ENCODE data around the gene B3GNT8.
A peak's percentile ranks its signal among the peaks of the same experiment; 100 is the strongest.
"Not testable (repeated sequence)": the region's sequence is repeated elsewhere in the genome, so short reads cannot be mapped to it uniquely, and the experiment has no call there.

Gene B3GNT8

DNA sequence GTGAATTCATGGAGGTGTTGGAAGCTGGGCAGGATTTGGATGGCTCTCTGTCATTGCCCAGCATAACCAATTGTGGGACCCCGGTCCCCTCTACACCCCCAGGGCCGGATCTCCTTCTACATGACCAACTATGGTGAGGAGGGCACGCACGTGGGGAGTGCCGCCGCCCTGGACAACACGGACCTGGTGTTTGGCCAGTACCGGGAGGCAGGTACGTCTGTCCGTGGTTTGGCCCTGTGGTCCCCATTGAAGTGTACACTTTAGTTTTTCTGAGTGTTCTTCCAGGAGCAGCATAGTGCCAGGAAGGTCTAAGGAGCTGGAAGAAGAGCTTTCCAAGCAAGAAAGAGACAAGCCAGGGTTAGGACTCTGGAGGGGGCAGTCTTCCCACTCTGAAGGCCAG lies 13.2 kb downstream of the B3GNT8 start:
- no peak for DNase-seq

DNA sequence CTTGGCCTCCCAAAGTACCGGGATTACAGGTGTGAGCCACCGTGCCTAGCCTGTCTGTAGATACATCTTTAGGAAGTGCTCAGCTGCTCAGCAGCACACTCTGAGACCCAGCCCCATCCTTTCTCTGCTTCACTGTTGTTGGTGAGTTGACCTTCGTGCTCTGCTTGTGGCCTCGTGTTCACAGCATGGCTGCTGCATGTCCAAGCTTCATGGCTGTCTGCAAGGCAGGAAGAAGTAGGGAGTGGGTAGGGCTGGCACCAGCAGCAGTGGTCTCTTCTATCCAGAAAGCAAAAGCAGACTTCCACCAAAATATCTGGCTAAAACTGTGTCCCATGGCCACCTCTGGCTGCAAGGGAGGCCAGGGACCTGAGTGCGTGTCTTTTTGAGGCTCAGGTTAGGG lies 14.2 kb downstream of the B3GNT8 start:
- DNase-seq, result no peak

DNA sequence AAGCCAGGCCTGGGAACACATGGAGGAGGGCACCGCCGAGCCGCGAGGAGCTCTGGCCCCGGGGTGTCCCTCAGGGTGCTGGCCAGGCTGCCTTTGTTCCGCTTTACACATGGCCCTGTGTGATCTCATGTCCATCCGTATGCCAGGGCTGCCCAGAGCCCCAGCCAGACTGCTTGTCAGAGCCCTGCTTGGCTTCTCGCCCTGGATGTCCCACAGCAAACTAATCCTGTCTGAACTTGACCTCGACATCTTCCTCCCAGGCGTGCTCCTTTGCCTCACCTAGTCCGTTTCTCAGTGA lies 15.3 kb downstream of the B3GNT8 start:
- no peak for DNase-seq

DNA sequence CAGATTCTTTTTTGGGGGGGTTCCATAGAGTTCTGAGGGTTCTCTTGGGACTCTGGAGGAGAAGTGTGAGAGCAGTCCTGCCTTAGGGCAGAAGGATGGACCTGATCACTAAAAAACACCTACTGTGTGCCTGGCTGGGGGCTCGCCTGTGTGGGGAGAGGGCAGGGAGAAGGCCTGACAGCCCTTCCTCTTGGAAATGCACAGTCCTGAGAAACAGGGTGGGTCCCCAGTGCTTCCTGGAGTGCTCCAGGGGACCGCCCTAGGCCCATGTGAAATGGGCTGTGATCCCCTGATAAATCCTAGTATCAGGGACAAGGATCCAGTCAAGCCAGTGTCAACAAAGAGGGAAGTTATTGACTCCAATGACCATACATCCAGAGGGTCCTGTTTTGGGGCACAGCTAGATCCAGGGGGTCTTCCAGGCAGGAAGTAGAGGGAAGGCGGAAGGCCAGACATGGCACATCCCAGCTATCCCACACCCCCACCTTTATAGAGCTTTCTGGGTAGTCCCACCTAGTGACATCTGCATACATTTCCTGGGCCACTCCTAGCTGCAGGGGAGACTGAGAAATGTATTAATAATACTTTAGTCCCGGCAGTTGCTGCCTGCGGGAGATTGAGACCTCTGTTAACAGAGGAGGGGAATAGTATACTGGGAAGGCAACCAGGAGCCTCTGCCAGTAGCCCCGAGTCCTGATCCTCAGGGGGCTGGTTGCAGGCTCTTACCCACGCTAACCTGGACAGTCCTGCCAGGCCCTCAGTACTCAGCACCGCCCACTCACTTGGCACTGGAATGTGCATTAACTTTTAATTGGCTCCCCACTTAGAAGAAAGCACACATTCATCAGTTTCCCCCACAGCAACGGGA lies 15.8 kb downstream of the B3GNT8 start:
- DNase-seq, result no peak

DNA sequence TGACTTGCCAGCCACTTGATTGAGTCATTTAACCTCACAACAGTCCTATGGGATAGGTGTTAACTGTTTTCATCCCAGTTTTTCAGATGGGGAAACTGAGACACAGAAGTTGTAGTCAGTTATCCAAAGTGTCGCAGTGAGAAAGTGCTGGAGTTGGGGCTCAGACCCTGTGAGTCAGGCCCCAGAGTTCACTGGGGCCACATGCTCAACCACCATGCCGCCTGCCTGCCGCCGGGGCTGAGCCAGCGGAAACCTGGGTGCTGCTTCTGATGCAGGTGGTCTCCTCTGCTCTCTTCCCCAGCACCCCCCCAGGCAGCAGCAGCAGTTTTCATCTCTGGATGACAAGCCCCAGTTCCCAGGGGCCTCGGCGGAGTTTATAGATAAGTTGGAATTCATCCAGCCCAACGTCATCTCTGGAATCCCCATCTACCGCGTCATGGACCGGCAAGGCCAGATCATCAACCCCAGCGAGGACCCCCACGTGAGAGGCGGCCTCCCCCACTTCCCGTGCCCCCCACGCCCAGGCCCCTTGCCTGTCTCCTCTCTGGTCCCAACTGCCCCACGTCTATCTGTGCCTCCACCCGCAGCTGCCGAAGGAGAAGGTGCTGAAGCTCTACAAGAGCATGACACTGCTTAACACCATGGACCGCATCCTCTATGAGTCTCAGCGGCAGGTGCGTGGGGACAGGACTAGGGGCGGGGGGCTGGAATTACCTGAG lies 16.7 kb downstream of the B3GNT8 start:
- DNase-seq, result no peak

DNA sequence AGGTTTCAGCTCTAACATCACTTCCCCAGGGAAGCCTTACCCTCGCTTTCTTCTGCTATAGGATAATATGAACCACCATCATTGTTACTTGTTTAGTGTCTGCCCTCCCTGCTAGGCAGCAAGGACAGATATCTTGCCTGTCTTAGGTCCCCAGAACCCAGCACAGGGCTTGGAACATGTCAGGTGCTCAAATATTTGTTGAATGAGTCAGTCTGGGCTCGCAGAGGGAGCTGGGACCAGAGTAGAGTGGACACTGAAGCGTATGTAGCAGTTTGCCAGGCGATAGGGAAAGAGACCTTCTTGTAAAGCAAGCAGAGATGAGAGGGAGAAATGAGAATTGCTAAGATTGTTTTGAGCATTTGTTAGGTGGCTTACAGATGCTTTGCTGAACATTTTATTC lies 17.9 kb downstream of the B3GNT8 start:
- DNase-seq, result no peak

DNA sequence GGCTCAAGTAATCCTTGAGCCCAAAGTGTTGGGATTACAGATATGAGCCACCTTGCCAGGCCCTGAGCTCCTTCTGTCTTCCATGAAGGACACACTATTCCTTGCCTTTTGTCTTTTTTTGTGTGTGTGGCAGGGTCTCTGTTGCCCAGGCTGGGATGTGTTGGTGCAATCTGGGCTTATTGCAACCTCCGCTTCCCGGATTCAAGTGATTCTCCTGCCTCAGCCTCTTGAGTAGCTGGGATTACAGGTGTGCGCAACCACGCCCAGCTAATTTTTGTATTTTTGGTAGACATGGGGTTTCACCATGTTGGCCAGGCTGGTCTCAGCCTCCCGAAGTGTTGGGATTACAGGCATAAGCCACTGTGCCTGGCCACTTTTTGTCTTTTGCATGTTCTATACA lies 18.3 kb downstream of the B3GNT8 start:
- not testable (repeated sequence) for DNase-seq

DNA sequence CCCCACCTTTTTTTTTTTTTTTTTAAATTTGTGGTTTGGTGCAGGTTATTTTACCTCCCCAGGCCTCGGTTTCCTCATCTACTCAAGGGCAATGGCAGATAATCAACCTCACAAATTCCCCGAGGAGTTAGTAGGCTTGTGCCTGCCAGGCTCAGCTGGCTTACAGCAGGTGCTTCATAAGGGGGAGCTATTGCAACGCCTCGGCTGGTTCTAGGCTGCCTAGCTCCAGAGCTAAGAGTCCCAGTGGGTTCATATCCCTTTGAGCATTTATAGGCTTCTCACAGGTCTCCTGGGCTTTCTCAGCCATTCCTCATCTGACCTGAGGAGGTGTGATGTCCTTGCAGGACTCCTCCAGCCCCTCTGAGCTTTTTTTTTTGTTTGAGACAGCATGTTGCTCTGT lies 18.9 kb downstream of the B3GNT8 start:
- no peak for DNase-seq

DNA sequence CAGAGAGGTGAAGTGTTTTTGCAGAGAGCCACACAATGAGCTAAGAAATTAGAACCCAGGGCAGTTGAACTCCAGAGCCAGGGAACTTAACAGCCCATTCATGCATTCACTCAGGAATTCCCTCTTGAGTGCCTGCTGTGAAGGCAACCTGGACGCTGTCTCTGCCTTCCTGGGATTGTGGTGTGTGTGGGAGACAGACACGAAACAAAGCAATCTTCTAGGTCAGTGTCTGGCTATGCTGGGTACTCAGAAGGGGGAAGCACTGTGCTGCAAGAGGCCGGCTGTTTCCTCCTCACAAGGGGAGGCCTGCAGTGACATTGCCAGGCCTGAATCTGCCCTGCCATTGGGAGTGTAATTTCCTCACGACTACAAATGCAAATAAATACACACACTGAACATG lies 19.9 kb downstream of the B3GNT8 start:
- DNase-seq, result no peak

DNA sequence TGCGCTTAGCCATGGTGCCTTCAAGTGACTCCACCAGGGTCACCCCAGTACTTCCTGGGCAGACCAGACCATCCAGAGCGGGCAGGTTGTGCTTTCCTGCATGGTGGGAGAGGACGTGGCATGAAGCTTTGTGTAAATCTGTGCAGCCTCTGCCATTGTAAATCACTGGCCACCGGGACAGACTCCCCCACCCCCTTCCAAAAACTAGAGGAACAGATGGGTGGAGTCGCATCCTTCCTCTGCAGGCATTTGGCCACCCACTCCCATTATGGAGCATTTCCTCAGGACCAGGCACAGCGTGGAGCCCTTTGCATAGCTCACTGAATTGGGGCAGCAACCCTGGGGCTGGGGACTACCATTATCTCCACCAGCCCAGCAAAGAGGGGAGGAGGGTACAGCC lies 21.4 kb downstream of the B3GNT8 start:
- no peak for DNase-seq

DNA sequence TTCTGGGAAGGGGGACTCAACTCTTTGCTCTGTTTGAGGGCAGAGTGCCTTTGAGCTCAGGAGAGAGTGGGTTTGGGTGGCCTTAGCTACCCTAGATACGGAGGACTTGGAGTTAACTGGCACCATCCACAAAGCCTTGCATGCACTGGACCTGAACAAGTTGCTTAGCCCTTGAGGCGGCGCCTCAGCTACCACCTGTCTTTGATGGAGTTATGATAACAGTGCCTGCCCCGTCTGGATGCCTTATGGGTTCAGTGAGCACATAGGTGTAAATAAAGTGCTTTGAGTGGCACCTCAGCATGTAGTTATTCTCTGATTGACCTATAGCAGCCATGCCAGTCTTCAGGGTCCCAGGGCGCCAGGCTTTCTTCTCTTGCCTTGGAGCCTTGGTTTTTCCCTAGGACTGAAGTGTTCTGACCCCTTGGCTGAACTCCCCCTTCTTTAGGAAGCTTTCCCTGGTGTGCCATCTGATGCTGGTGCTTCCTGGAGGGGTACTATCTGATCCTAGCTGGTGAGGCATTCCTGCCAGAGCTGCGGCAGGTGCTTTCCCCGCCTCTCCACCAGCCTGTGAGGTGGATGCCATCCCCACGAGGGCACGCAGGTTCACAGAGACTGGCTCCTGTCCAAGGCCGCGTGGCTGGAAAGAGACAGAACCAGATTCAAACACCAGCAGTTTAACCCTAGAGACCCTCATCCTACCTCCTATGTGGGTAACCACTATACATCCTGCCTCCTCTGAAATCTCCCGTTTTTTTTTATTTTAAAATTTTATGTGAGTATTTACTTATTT lies 23.8 kb downstream of the B3GNT8 start:
- no peak for DNase-seq

DNA sequence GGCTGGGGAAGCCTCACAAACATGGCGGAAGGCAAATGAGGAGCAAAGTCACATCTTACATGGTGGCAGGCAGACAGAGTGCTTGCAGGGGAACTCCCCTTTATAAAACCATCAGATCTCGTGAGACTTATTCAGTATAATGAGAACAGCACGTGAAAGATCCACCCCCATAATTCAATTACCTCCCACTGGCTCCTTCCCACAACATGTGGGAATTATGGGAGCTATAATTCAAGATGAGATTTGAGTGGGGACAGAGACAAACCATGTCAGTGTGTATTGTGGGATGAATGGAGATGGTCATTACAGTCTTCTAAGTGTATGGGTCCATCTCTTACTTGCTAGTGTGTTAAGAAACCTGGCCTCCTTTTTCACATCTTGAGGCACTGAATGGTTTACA lies 25.2 kb downstream of the B3GNT8 start:
- no peak for DNase-seq

DNA sequence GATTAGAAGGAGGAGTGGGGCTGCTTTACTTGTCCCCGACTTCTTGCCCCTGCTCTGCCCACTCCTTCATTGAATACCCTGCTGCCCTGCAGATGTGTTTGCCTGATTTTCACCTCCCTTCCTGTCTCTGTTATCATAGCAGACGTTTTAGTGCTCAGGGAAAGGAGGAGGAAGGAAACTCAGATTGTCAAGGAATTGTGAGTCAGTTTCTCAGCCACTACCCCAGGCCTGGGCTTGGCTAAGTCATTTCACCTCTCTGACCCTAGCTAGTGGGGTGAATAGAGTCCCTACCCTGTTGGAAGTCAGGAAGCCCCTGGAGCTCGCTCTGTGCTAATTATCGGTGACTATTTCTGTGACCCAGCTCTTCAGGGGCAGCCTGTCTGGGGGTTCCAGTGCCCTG lies 25.7 kb downstream of the B3GNT8 start:
- DNase-seq, result no peak

DNA sequence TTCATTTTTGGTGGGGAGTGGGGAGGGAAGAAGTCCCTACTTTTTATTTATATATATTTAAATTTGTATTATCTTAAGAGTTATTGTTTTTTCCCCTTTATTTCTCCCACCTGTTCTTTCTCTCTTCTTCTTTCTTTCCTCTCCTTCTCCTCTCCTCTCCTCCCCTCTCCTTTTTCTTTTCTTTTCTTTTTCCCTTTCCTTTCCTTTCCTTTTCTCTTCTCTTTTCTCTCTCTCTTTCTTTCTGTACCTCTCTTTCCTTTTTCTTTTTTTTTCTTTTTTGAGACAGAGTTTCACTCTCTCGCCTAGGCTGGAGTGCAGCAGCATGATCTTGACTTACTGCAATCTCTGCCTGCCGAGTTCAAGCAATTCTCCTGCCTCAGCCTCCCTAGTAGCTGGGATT lies 27.6 kb downstream of the B3GNT8 start:
- DNase-seq, result no peak

DNA sequence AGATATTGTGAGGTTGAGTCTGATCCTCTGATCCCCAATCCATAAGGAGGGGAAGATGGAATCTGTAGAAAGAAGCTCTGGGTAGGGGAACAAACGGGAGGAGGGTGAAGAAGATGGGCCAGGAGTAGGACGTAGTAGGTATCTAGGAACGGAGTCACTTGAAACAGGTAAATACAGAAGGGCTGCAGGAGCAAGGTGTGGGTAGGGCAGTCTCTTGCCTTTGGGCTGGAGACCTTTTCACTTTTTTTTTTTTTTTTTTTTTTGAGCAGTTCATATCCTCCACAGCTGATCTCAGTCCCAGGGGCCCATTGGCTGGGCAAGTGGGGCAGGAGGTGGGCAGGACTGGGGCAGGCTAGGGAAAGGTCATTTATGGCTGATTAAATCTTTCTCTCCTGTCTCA lies 28.1 kb downstream of the B3GNT8 start:
- no peak for DNase-seq

DNA sequence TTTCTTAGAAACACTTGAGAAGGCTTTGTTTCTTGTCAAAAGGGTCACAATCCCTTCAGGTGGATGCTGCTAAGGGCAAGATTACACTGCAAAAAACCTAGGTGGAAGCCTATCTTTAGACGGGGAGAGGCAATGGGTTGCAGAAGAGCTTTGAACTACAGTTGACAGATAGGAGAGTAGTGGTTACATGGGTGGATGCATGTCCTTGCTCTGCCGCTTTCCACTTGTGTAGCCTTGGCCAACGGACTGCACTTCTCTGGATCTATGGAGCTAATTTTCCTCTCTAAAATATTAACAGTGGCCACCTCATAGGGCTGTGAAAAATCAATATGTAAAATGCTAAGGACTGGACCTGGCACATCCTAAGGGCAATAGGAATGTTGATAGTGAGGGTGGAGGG lies 28.6 kb downstream of the B3GNT8 start:
- DNase-seq, result no peak

DNA sequence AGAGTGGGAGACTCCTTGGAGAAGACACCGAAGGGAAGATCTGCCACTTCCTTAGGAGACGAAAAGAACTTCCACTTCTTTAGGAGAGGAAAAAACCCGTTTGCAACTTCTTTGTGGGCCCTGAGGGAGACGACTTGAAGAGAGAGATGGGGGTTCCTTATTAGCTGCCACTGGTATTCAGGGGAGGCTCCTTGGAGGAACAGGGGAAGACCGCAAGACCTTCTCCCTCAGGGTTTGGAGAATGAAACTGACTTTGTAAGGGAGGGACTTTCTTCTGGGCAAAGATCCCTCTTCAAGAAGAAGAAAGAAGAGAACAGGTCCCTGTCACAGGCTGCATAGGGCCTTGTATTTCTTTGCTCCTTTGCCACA lies 29.1 kb downstream of the B3GNT8 start:
- DNase-seq, result no peak

DNA sequence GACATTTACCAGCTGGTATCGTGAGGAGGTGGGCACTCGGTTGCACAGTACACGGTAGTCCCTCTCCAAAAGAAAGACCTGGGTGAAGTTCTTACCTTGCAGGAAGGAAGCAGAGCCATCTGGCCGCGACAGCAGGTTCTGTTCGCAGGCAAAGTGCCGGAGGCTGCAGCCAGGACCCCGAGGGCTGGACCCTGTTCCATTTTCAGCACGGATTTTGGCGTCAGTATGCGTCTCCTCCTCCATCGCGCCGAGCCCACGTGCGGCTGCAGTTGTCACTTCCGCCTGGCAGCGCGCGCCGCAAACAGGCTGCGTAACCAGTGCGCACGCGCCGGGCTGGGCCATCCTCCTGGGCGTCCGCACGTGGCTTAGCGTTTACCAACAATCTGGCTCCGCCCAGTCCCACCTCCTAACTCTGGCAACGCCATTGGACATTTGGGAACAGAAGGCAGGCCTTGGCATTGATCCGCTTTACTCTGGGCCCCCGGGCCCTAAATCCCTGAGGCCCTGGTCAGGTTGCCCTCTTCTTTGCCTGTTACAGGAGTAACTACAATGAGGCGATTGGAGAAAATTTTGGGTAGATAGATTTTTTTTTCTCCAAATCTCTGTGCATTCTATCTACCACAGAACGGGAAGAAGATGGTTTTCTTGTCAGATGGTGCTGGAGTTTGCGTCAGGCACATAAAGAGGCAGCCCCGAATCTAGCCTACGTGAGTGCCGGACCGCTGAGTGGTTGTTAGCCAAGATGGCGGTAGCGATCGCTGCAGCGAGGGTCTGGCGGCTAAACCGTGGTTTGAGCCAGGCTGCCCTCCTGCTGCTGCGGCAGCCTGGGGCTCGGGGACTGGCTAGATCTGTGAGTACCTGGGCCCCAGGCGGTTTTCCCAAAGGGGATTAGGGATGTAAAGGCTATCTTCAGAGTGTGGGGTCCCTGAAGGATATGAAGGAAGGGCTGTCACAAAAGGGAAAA lies 29.8 kb downstream of the B3GNT8 start, which contains the start of the genes BCKDHA and EXOSC5:
Gene BCKDHA (plus strand): TSS at position 733 of the 964 bp plus-strand sequence. CDS start 10 bp downstream, at position 743.
Gene EXOSC5 (minus strand): TSS at position 274 of the 964 bp plus-strand sequence. CDS start 31 bp downstream, at position 243.
- peak; percentile 98 for DNase-seq

DNA sequence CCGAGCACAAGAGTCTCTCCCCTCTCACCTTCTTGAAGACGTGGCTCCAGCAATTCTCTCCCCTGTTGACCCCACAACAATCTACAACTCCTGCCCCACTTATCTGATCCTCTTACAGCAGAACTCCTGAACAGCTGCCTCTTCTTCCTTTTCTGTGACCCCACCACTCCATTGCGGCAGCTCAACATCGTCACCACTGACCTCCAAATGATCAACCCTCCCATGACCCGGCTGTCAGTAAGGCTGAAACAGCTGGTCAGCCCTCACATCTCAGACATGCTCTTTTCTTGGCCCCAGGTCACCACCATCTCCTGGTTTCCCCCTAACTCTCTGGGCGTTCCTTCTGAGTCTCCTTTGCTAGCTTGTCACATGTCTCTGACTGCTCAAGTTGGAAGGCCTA lies 31.8 kb downstream of the B3GNT8 start:
- no peak for DNase-seq

DNA sequence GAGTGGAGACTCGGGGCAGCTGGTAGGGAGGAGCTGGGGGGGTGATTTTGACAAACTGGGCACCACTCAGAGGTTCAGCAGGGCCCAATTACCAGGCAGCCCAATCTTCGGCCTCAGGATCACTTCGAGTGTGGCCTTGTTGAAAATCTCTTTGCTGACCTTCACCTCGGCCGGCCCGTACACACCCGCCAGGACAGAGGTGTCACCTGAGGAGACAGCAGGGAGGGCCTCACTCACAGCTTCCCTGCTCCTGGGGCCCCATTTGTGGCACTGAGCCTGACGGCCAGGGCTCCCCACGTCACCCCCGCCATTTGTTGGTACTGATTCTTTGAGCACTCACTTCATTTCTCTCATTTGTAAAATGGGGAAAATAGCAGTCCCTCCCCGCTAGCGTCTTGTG lies 34.4 kb downstream of the B3GNT8 start:
- DNase-seq, result no peak

DNA sequence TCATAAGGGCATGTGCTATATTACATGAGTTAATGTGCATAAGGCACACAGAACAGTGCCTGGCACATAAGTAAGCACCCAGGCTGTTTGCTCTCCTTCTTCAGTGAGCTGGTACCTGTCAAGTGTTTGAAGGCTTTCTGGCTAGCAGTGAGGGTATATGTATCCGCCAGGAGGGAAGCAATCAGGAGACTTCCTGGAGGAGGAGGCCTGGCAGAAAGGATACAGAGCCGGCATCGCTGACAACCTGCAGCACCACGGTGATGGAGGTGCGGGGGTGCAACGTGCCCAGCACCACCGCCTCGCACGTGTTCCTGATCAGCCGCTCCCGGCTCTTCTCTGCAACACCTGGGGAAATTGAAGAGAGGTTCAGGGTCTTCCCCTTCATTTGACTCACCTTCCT lies 35.6 kb downstream of the B3GNT8 start:
- no peak for DNase-seq

DNA sequence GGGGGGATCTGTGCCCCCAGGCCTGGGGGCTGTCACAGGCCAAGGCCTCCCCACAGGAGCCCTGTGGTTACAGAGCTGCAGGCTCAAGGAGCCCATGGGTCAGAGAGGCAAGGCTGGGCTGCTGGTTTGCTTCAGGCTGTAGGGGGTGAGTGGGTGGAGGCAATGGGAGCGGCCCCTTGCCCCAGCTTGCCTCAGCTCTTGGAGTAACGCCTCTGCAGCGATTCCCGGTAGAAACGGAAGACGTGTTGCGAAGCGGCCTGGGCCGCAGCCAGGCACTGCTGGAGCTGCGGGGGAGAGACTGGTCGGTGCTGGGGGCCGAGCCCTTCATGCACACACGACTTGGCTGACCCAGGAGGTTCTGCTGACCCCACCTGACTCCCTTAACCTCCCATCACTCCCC lies 40.7 kb downstream of the B3GNT8 start:
- no peak for DNase-seq

DNA sequence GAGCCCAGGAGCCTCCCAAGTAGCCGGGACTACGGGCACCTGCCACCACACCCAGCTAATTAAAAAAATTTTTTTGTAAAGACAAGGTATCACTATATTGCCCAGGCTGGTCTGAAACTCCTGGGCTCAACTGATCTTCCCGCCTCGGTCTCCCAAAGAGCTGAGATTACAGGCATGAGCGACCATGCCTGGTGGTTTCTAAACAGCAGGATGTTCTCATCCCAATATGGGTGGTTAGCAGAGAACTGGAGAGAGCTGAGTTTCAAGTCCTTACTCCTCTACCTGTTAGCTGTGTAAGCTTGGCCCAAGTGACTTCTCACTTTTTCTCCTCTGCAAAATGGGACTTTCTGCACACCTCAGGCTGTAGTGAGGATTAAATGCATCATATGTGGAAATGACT lies 42.8 kb downstream of the B3GNT8 start:
- no peak for DNase-seq

Measured in NCI-H1048 (cell line).